GM12892 (cell line): ENCODE results near the gene GUCY2F.

Source experiments
- POLR2A ChIP-seq: IDR thresholded peaks from 2 replicates; pipeline ENCODE4 v1.6.1; 2011; ENCODE audit warnings: low read depth, low read length, control low read depth
- POLR2AphosphoS5 ChIP-seq: IDR thresholded peaks from 2 replicates; pipeline ENCODE4 v1.6.1; 2011; ENCODE audit warnings: low read depth, low read length, control low read depth
- TAF1 ChIP-seq: IDR thresholded peaks from 2 replicates; pipeline ENCODE4 v1.6.1; 2011; ENCODE audit warnings: low read depth, mild to moderate bottlenecking, control low read depth, low read length, borderline replicate concordance

DNA sequence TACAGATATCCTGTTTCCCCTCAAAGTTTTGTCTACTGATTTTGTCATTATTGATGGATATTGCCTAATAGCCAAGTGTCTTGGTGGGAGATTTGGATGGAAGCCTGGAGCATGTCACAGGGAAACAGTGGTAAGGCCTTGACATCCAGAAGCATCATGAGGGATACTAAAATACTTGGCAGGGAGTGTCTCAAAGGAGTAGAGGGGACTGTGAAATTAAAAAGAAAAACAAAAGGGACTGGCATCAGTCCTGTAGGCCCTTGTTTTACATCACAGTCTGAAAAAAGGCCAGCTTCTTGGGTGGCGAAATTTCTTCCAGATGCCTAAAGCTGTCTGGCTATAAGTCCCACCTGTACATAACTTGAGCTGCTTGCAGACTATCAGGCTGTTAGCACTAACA is 83.8 kb downstream of the GUCY2F start:
- no peak for TF ChIP-seq POLR2A
- TF ChIP-seq POLR2AphosphoS5, result no peak
- no peak for TF ChIP-seq TAF1
